Loucy (cell line): ENCODE data around the gene MRPS10.

Source experiments
- H2AFZ ChIP-seq: fragments of 200-600 bp; sonication (generic); 2 replicates; pipeline ENCODE4 v1.6.0; 2016; ENCODE audit warnings: antibody characterized with exemption, mild to moderate bottlenecking, low read length, moderate library complexity
- H3F3A ChIP-seq: fragments of 200-600 bp; 2 replicates; pipeline ENCODE4 v1.6.0; 2016; ENCODE audit warnings: antibody characterized with exemption, low read depth, mild to moderate bottlenecking
- H3K27me3 ChIP-seq: fragments of 200-600 bp; sonication (generic); 2 replicates; pipeline ENCODE4 v1.6.1; 2014; ENCODE audit warnings: low read length, mild to moderate bottlenecking; ENCODE audit not compliant: insufficient read depth, poor library complexity, severe bottlenecking
- H3K36me3 ChIP-seq: fragments of 200-600 bp; sonication (generic); 2 replicates; pipeline ENCODE4 v1.6.1; 2016; ENCODE audit warnings: low read length; ENCODE audit not compliant: insufficient read depth
- H3K4me1 ChIP-seq: fragments of 200-600 bp; sonication (generic); 2 replicates; pipeline ENCODE4 v1.5.1; 2014; ENCODE audit warnings: low read length, mild to moderate bottlenecking; ENCODE audit not compliant: insufficient read depth, poor library complexity, severe bottlenecking
- H3K4me2 ChIP-seq: fragments of 200-600 bp; sonication (generic); 2 replicates; pipeline ENCODE4 v1.6.0; 2014; ENCODE audit warnings: antibody characterized with exemption, low read length, low read depth, mild to moderate bottlenecking; ENCODE audit not compliant: poor library complexity, severe bottlenecking
- H3K4me3 ChIP-seq: fragments of 200-600 bp; sonication (generic); 2 replicates; pipeline ENCODE4 v1.5.1; 2014; ENCODE audit warnings: low read length, mild to moderate bottlenecking, mixed read lengths; ENCODE audit not compliant: poor library complexity, severe bottlenecking
- H3K79me2 ChIP-seq: fragments of 200-600 bp; sonication (generic); 2 replicates; pipeline ENCODE4 v1.6.1; 2014; ENCODE audit warnings: low read length; ENCODE audit not compliant: insufficient read depth
- H3K9ac ChIP-seq: fragments of 200-600 bp; sonication (generic); 2 replicates; pipeline ENCODE4 v1.6.0; 2014; ENCODE audit warnings: mild to moderate bottlenecking, low read depth, low read length, moderate library complexity; ENCODE audit not compliant: poor library complexity, severe bottlenecking
- H3K9me2 ChIP-seq: fragments of 200-600 bp; sonication (generic); replicated peaks from 2 replicates; pipeline ENCODE4 v1.6.1; 2016; ENCODE audit warnings: low read depth, low read length, mixed read lengths
- H3K9me3 ChIP-seq: fragments of 200-600 bp; sonication (generic); 2 replicates; pipeline ENCODE4 v1.6.1; 2014; ENCODE audit warnings: mild to moderate bottlenecking, antibody characterized with exemption, low read length, low read depth; ENCODE audit not compliant: insufficient read depth
- H4K20me1 ChIP-seq: fragments of 200-600 bp; sonication (generic); 2 replicates; pipeline ENCODE4 v1.6.0; 2014; ENCODE audit warnings: antibody characterized with exemption, low read length, mild to moderate bottlenecking; ENCODE audit not compliant: insufficient read depth, poor library complexity, severe bottlenecking
- CTCF ChIP-seq: fragments of 200-600 bp; sonication (generic); conservative IDR thresholded peaks from 2 replicates; pipeline ENCODE4 v1.5.1; 2014; ENCODE audit warnings: mild to moderate bottlenecking, antibody characterized with exemption, low read length
- EZH2phosphoT487 ChIP-seq: fragments of 200-600 bp; IDR thresholded peaks from 2 replicates; pipeline ENCODE4 v1.6.1; 2018; ENCODE audit warnings: antibody characterized with exemption, mild to moderate bottlenecking, moderate library complexity, borderline replicate concordance

The MRPS10 gene

DNA sequence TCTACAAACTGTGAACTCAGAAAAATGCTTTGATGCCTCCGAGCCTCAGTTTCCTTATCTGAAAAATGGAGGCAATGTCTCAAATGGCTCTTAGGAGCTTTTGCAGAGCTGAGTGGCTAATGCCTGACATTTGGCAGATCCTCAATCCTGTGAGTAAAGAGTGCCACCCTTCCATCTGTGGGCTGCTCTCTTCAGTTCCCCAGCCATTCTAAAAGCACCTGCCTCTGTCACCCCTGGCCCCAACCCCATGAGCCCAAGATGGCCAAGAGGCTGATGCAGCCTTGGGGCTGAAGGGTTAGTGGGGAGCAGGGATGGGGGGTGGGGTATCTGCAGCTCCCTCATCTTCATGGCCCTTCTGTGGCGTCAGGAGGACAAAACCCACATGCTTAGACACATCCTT is 59.0 kb downstream of the MRPS10 start:
- H3K9me3 ChIP-seq = no peaks in the 10 kb centered on the region
- no peak overlapping the region for H3K4me3 ChIP-seq
- no peaks in the 10 kb centered on the region for H3K79me2 ChIP-seq
- no peaks in the 10 kb centered on the region for H3F3A ChIP-seq
- H3K9me2 ChIP-seq = no peaks in the 10 kb centered on the region
- TF ChIP-seq CTCF = no peak
- no peak for TF ChIP-seq EZH2phosphoT487
- no peak overlapping the region for H3K9ac ChIP-seq
- H3K4me1 ChIP-seq = no peaks in the 10 kb centered on the region
- H3K36me3 ChIP-seq = no peaks in the 10 kb centered on the region
- no peaks in the 10 kb centered on the region for H3K27me3 ChIP-seq
- no peaks in the 10 kb centered on the region for H4K20me1 ChIP-seq
- no peak overlapping the region for H2AFZ ChIP-seq
- H3K4me2 ChIP-seq = no peak overlapping the region

DNA sequence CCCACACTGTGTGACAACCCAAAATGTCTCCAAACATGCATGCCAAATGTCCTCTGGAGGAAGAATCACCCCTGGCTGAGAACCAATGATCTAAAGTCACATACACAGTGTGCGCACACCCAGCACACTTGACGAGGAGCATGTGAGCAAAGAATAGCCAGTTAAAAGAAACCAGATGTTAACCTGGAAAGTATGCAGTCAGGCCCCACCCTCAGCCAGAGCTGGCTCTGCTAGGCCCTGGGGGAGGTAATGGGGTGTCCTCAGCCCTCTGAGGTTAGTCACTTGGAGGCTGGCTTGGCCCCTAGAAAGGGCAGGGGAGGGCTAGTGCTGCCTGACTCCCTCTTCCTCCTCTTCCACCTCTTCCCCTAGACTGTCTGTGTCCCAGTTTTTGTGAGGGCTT is 59.6 kb downstream of the MRPS10 start:
- no peaks in the 10 kb centered on the region for H3K79me2 ChIP-seq

More for the DNA sequence above, 59.6 kb downstream of the MRPS10 start:
- no peak for TF ChIP-seq EZH2phosphoT487
- no peak for TF ChIP-seq CTCF
- Histone ChIP-seq H3K27me3 (no peaks in the 10 kb centered on the region), H3K9me2 (no peaks in the 10 kb centered on the region), H3F3A (no peaks in the 10 kb centered on the region), H3K9ac (no peak overlapping the region), H3K4me3 (no peak overlapping the region), H3K36me3 (no peaks in the 10 kb centered on the region), H3K9me3 (no peaks in the 10 kb centered on the region), H3K4me1 (no peaks in the 10 kb centered on the region), H4K20me1 (no peaks in the 10 kb centered on the region), H3K4me2 (no peak overlapping the region), H2AFZ (no peak overlapping the region)
